ENCODE data around the gene MXD4. TPM values are rescaled to one million over a fixed set of nuclear protein-coding genes. Genes with fewer than 3 reads are reported as not detected.
"Not testable (repeated sequence)": the region's sequence is repeated elsewhere in the genome, so short reads cannot be mapped to it uniquely, and the experiment has no call there.

The MXD4 gene
- total and polyA plus RNA-seq, 4 donors: 22.4 to 101 (median 74.6) TPM

DNA sequence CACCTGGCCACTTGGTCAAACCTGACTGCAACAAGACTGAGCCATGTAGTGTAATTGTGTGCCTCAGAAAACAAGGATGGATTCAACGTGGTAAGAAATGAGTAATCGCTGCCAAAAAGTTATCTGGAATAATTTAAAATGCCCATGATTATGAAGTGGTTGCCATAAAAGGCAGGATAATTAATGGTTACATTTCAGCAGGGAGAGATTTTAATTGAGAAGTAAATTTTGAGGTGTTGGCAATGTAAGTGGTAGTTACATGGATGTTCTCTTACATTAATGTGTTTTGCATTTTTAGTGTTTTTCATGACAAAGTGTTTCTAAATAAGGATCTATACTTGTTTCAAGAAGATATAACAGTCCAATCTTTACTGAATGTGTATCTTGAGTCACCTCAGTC lies 35.6 kb downstream of the MXD4 start:
- DNase-seq (ENCODE audit: low read depth in 4 of 6, low spot score in 6 of 6): no peak
- WGBS (ENCODE audit: insufficient coverage): 94% methylated on average over 2 of the region's 2 CpGs
- Histone ChIP-seq H3K36me3 (ENCODE audit: control insufficient read depth, insufficient read depth, low read length) (peaks cover 8% of the 10 kb centered on the region), H3K27me3 (ENCODE audit: control insufficient read depth, insufficient read depth, low read length) (no peaks in the 10 kb centered on the region), H3K4me3 (ENCODE audit: low read depth, low read length) (no peak overlapping the region), H3K9me3 (ENCODE audit: control insufficient read depth, insufficient read depth, low read length) (no peaks in the 10 kb centered on the region), H3K4me1 (ENCODE audit: control insufficient read depth, insufficient read depth, low read length) (no peaks in the 10 kb centered on the region), H3K27ac (ENCODE audit: low read depth, low read length) (no peak overlapping the region)

DNA sequence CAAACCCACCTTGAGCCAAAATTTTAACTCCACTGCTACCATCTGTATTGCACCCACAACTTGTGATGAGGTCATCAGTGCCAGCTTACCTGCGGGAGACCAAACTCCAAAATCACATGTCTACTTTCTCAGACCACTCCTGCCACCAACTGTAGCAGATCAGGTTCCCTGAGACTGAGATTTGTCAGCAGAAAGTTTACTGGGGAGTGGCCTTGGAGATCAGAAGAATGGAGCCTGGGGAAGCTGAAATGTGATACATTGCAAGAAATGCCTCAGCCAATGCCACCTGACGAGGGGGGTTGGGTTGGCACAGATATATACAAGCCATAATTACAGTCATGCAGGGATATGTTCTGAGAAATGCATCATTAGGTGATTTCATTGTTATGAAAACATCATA lies 39.1 kb downstream of the MXD4 start:
- no CpG with 5 or more reads among the region's 2 CpGs for WGBS (ENCODE audit: insufficient coverage)
- no peak overlapping the region for H3K4me3 ChIP-seq (ENCODE audit: low read depth, low read length)
- no peak overlapping the region for H3K27ac ChIP-seq (ENCODE audit: low read depth, low read length)
- no peaks in the 10 kb centered on the region for H3K27me3 ChIP-seq (ENCODE audit: control insufficient read depth, insufficient read depth, low read length)
- H3K4me1 ChIP-seq (ENCODE audit: control insufficient read depth, insufficient read depth, low read length): no peaks in the 10 kb centered on the region
- H3K9me3 ChIP-seq (ENCODE audit: control insufficient read depth, insufficient read depth, low read length): no peaks in the 10 kb centered on the region
- H3K36me3 ChIP-seq (ENCODE audit: control insufficient read depth, insufficient read depth, low read length): peaks cover 3% of the 10 kb centered on the region
- DNase-seq (ENCODE audit: low read depth in 4 of 6, low spot score in 6 of 6): no peak

DNA sequence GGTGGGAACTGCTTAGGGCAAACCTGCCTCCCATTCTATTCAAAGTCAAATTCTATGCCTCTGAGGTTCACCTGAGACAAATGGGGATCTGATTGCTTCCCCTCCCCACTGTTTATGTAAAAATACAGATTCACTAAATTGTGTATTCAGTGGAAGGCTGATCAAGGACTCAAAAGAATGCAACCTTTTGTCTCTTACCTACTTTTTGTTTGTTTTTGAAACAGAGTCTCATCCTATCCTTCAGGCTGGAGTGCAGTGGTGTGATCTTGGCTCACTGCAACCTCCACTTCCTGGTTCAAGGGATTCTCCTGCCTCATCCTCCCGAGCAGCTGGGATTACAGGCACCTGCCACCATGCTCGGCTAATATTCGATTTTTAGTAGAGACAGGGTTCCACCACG lies 40.5 kb downstream of the MXD4 start:
- not testable (repeated sequence) for DNase-seq (ENCODE audit: low read depth in 4 of 6, low spot score in 6 of 6); H3K4me3 ChIP-seq (ENCODE audit: low read depth, low read length); H3K27ac ChIP-seq (ENCODE audit: low read depth, low read length); H3K4me1 ChIP-seq (ENCODE audit: control insufficient read depth, insufficient read depth, low read length); H3K36me3 ChIP-seq (ENCODE audit: control insufficient read depth, insufficient read depth, low read length); H3K9me3 ChIP-seq (ENCODE audit: control insufficient read depth, insufficient read depth, low read length); H3K27me3 ChIP-seq (ENCODE audit: control insufficient read depth, insufficient read depth, low read length)
- WGBS (ENCODE audit: insufficient coverage): 47% methylated on average over 4 of the region's 4 CpGs

DNA sequence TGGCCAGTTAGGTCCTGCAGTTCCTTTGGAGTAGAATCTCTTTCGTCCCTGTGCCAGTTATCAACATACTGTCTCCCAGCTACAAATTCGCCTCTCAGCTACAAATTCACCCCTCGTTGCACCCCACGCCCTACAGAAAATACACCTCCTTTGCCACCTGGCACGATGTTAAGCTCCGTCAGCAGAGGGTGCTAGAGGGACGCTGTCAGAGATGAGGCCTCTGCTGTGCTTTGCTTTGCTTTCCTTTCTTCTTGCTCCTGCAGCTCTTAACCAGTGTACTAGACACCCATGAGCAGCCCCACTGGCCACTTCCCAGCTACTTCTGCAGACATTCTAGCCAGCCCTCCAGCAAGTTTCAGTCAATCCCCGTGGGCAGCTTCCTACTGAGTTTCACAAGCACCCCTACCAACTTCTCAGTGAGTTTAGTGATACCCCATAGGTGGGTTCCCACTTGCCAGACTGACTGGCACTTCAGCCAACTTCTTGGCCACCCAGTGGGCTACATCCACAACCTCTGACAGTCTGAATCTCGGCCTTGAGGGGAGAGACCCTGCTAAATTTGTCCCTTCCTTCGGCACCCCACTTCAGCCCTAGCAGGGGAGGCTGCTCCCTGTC lies 41.8 kb downstream of the MXD4 start:
- H3K9me3 ChIP-seq (ENCODE audit: control insufficient read depth, insufficient read depth, low read length): no peaks in the 10 kb centered on the region
- no peak overlapping the region for H3K27ac ChIP-seq (ENCODE audit: low read depth, low read length)
- DNase-seq (ENCODE audit: low read depth in 4 of 6, low spot score in 6 of 6): peak in 4 of 6 donors; percentile 43 to 86 (median 64)
- H3K4me3 ChIP-seq (ENCODE audit: low read depth, low read length): no peak overlapping the region
- peaks cover 3% of the 10 kb centered on the region for H3K36me3 ChIP-seq (ENCODE audit: control insufficient read depth, insufficient read depth, low read length)
- no peaks in the 10 kb centered on the region for H3K4me1 ChIP-seq (ENCODE audit: control insufficient read depth, insufficient read depth, low read length)
- 12% methylated on average over 10 of the region's 10 CpGs for WGBS (ENCODE audit: insufficient coverage)
- no peaks in the 10 kb centered on the region for H3K27me3 ChIP-seq (ENCODE audit: control insufficient read depth, insufficient read depth, low read length)

DNA sequence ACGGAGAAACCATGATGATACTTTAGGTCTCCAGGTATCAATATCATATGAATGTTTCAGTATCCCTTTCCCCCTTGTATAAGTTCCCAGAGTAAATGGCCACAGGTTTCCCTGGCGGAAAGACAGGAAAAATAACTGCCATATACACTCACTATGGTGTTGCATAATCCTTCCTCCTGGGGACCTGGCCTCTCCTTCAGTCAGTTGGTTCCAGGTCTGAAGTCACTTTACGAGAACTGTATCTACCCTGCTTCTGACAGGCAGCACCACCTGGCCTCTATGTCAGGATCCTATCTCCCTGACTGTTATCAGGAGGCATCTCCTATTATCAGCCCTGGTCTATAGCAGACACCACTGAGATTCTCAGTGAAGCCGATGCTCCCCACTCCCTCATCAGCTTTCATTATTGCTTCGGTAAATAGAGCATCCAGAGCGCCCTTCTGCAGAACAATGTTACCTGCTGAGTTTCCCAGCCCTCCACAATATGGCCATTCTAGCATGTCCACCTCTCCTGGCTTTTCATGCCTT lies 42.6 kb downstream of the MXD4 start:
- Histone ChIP-seq H3K36me3 (ENCODE audit: control insufficient read depth, insufficient read depth, low read length) (peaks cover 3% of the 10 kb centered on the region), H3K27me3 (ENCODE audit: control insufficient read depth, insufficient read depth, low read length) (no peaks in the 10 kb centered on the region), H3K4me3 (ENCODE audit: low read depth, low read length) (no peak overlapping the region), H3K9me3 (ENCODE audit: control insufficient read depth, insufficient read depth, low read length) (no peaks in the 10 kb centered on the region), H3K4me1 (ENCODE audit: control insufficient read depth, insufficient read depth, low read length) (no peaks in the 10 kb centered on the region), H3K27ac (ENCODE audit: low read depth, low read length) (no peak overlapping the region)
- 97% methylated on average over 6 of the region's 6 CpGs for WGBS (ENCODE audit: insufficient coverage)
- no peak for DNase-seq (ENCODE audit: low read depth in 4 of 6, low spot score in 6 of 6)

DNA sequence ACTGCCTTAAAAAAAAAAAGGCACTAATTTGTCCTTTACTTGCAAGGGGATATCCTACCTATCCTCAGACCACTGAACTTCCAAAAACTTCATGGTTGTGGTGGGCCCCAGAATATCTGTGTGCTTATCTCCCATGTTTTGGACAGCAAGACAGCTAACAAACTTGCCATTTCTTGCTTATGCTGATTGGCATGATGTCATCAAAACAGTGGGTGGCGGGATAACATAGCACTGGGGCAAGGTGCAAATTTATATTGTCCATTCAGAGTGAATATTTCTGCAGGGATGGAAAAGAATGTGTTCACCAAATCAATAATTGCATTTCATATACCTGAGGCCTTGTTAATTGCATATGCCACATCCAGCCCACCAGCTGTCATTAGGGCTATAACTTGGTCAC lies 43.5 kb downstream of the MXD4 start:
- Histone ChIP-seq H3K9me3 (ENCODE audit: control insufficient read depth, insufficient read depth, low read length) (no peaks in the 10 kb centered on the region), H3K36me3 (ENCODE audit: control insufficient read depth, insufficient read depth, low read length) (peaks cover 3% of the 10 kb centered on the region), H3K27me3 (ENCODE audit: control insufficient read depth, insufficient read depth, low read length) (no peaks in the 10 kb centered on the region), H3K27ac (ENCODE audit: low read depth, low read length) (no peak overlapping the region), H3K4me3 (ENCODE audit: low read depth, low read length) (no peak overlapping the region), H3K4me1 (ENCODE audit: control insufficient read depth, insufficient read depth, low read length) (no peaks in the 10 kb centered on the region)
- WGBS (ENCODE audit: insufficient coverage): no CpG with 5 or more reads among the region's 1 CpG
- DNase-seq (ENCODE audit: low read depth in 4 of 6, low spot score in 6 of 6): no peak

DNA sequence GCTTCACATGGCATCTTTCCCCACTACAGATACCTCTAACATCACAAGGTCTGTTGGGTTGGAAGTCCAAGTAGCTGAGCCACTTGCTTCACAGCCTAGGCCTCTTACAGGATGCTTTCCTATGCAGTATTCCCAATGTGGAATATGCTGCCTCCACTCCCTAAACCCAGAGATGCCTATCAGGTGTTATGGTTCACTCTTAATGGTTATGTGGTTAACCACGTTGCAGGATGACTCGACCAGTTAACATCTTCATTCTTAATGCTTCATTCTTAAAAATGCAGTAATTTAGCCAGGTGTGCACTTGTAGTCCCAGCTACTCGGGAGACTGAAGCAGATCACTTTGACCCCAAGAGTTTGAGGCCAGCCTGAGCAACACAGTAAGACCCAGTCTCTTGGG lies 44.2 kb downstream of the MXD4 start:
- H3K27me3 ChIP-seq (ENCODE audit: control insufficient read depth, insufficient read depth, low read length): no peaks in the 10 kb centered on the region
- no peak overlapping the region for H3K4me3 ChIP-seq (ENCODE audit: low read depth, low read length)
- H3K9me3 ChIP-seq (ENCODE audit: control insufficient read depth, insufficient read depth, low read length): no peaks in the 10 kb centered on the region
- H3K27ac ChIP-seq (ENCODE audit: low read depth, low read length): no peak overlapping the region
- H3K36me3 ChIP-seq (ENCODE audit: control insufficient read depth, insufficient read depth, low read length): peaks cover 3% of the 10 kb centered on the region
- 100% methylated on average over 1 of the region's 3 CpGs for WGBS (ENCODE audit: insufficient coverage)
- DNase-seq (ENCODE audit: low read depth in 4 of 6, low spot score in 6 of 6): no peak
- no peaks in the 10 kb centered on the region for H3K4me1 ChIP-seq (ENCODE audit: control insufficient read depth, insufficient read depth, low read length)

DNA sequence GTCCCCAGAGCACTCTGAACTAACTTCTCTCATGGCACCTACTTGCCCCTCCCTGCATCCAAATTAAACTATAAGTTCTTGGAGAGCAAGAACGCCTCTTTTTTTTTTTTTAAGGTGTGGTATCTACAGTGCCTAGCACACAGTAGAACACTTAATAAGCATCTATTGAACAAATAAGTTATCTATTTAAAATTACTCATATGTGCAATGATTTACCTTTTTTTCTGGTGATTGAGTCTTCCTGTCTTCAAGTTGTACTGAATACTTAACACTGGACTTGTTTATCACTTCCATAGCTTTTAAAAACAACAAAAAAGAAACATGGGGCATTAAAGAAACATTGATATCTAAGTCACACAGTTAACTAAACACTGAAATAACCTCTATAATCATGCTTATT lies 49.1 kb downstream of the MXD4 start:
- WGBS (ENCODE audit: insufficient coverage): no CpG with 5 or more reads among the region's 1 CpG
- H3K9me3 ChIP-seq (ENCODE audit: control insufficient read depth, insufficient read depth, low read length): no peaks in the 10 kb centered on the region
- no peak overlapping the region for H3K4me3 ChIP-seq (ENCODE audit: low read depth, low read length)
- no peak overlapping the region for H3K27ac ChIP-seq (ENCODE audit: low read depth, low read length)
- no peaks in the 10 kb centered on the region for H3K36me3 ChIP-seq (ENCODE audit: control insufficient read depth, insufficient read depth, low read length)
- no peaks in the 10 kb centered on the region for H3K27me3 ChIP-seq (ENCODE audit: control insufficient read depth, insufficient read depth, low read length)
- no peak for DNase-seq (ENCODE audit: low read depth in 4 of 6, low spot score in 6 of 6)
- no peaks in the 10 kb centered on the region for H3K4me1 ChIP-seq (ENCODE audit: control insufficient read depth, insufficient read depth, low read length)

DNA sequence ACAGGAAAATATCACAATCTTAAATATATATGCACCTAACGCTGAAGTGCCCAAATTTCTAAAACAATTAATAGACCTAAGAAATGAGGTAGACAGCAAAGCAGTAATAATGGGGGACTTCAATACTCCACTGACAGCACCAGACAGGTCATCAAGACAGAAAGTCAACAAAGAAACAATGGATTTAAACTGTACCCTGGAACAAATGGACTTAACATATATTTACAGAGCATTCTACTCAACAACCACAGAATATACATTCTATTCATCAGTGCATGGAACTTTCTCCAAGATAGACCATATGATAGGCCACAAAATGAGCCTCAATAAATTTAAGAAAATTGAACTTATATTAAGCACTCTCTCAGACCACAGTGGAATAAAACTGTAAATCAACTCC lies 59.1 kb downstream of the MXD4 start:
- not testable (repeated sequence) for DNase-seq (ENCODE audit: low read depth in 4 of 6, low spot score in 6 of 6); H3K4me3 ChIP-seq (ENCODE audit: low read depth, low read length); H3K9me3 ChIP-seq (ENCODE audit: control insufficient read depth, insufficient read depth, low read length); H3K27me3 ChIP-seq (ENCODE audit: control insufficient read depth, insufficient read depth, low read length); H3K36me3 ChIP-seq (ENCODE audit: control insufficient read depth, insufficient read depth, low read length); H3K27ac ChIP-seq (ENCODE audit: low read depth, low read length); H3K4me1 ChIP-seq (ENCODE audit: control insufficient read depth, insufficient read depth, low read length)
- WGBS (ENCODE audit: insufficient coverage): no CpG with 5 or more reads among the region's 1 CpG

Data from spinal cord (tissue), 10 donors.